SKM-1 treated with dmso at 0.1 percent for 144 hours (cell line): ENCODE measurements around the gene CETN2.
"Not testable (repeated sequence)": the region's sequence is repeated elsewhere in the genome, so short reads cannot be mapped to it uniquely, and the experiment has no call there.

Experiments used
- DNase-seq: peaks from one replicate; lab custom pipeline; 2025; ENCODE audit not compliant: unreplicated experiment; lab: John Stamatoyannopoulos, UW

CETN2 gene

GRCh38 chrX:152830312-152831305, at the start of gene CETN2, which contains the start of gene NSDHL:
TSS of gene CETN2 (minus strand) at chrX:152830757. CDS start at chrX:152830710, 47 bp downstream.
TSS of gene NSDHL (plus strand) at chrX:152831063. CDS start at chrX:152846325, 15,262 bp downstream.
- peak; percentile 82 for DNase-seq

GRCh38 chrX:152878976-152879755, 48.6 kb upstream of the CETN2 start:
- no peak for DNase-seq

GRCh38 chrX:152876931-152877840, 46.6 kb upstream of the CETN2 start:
- no peak for DNase-seq

- no peak for DNase-seq
Measured at GRCh38 chrX:152873361-152873760, 42.8 kb upstream of the CETN2 start.

- DNase-seq: no peak
Measured at GRCh38 chrX:152872522-152872921, 42.0 kb upstream of the CETN2 start.

GRCh38 chrX:152871260-152871659, 40.7 kb upstream of the CETN2 start:
- DNase-seq: no peak

- DNase-seq: no peak
Measured at GRCh38 chrX:152869972-152870371, 39.4 kb upstream of the CETN2 start.

- no peak for DNase-seq
Measured at GRCh38 chrX:152866386-152866785, 35.8 kb upstream of the CETN2 start.

GRCh38 chrX:152865232-152865920, 34.8 kb upstream of the CETN2 start:
- DNase-seq: no peak

- DNase-seq: no peak
Measured at GRCh38 chrX:152861826-152862225, 31.3 kb upstream of the CETN2 start.

GRCh38 chrX:152861116-152861515, 30.6 kb upstream of the CETN2 start:
- no peak for DNase-seq

- DNase-seq: no peak
Measured at GRCh38 chrX:152853986-152854385, 23.4 kb upstream of the CETN2 start.

- DNase-seq: no peak
Measured at GRCh38 chrX:152850465-152850864, 19.9 kb upstream of the CETN2 start.

GRCh38 chrX:152847281-152847680, 16.7 kb upstream of the CETN2 start:
- no peak for DNase-seq

- no peak for DNase-seq
Measured at GRCh38 chrX:152845618-152846240, 15.2 kb upstream of the CETN2 start.

- no peak for DNase-seq
Measured at GRCh38 chrX:152844256-152844655, 13.7 kb upstream of the CETN2 start.

GRCh38 chrX:152843852-152844251, 13.3 kb upstream of the CETN2 start:
- DNase-seq: no peak

- no peak for DNase-seq
Measured at GRCh38 chrX:152842772-152843338, 12.3 kb upstream of the CETN2 start.

- DNase-seq: not testable (repeated sequence)
Measured at GRCh38 chrX:152835470-152835869, 4.9 kb upstream of the CETN2 start.
